PC-3 (cell line): Measurements from ENCODE around the gene ENDOG. TPM values are rescaled to one million over a fixed set of nuclear protein-coding genes. Genes with fewer than 3 reads are reported as not detected.

Source experiments
- ATAC-seq: fragments of 200-7000 bp; cut with Tn5 transposase; 2 replicates; pipeline ENCODE4 v1.9.1; 2020; ENCODE audit warnings: mild to moderate bottlenecking, moderate library complexity
- Bru-seq: library from RNA; stranded (reverse); fragments of 400-500 nt; gene quantifications from one replicate; lab custom pipeline; 2021; lab: Mats Ljungman, UMichigan
- BruChase-seq, 2 experiments: library from RNA; stranded (reverse); fragments of 400-500 nt; gene quantifications; one replicate each; lab custom pipeline; 2021; lab: Mats Ljungman, UMichigan
- BruUV-seq: library from RNA; stranded (reverse); fragments of 400-500 nt; replicated peaks from 2 replicates; lab custom pipeline; 2021; lab: Mats Ljungman, UMichigan
- CTCF ChIA-PET: fragments of 300-600 bp; sonication (Branson Sonifier 250); formaldehyde crosslinking; loops from one replicate; lab custom pipeline; 2022; ENCODE audit warnings: antibody characterized with exemption; lab: Charles Lee
- POLR2A ChIA-PET: fragments of 300-600 bp; sonication (Branson Sonifier 250); formaldehyde crosslinking; loops from one replicate; lab custom pipeline; 2022; ENCODE audit warnings: antibody characterized with exemption; ENCODE audit not compliant: unreplicated experiment; lab: Charles Lee
- DNase-seq: peaks from one replicate; pipeline ENCODE4 v3.0.0-alpha.2; 2015
- H2AFZ ChIP-seq: fragments of 300-600 bp; sonication (generic); 2 replicates; pipeline ENCODE4 v1.6.0; 2016; ENCODE audit warnings: antibody characterized with exemption, low read length
- H3F3A ChIP-seq: fragments of 300-600 bp; sonication (generic); one replicate; pipeline ENCODE4 v1.6.0; 2017; ENCODE audit warnings: antibody characterized with exemption, low read length, control low read depth, mild to moderate bottlenecking; ENCODE audit not compliant: unreplicated experiment
- H3K27ac ChIP-seq: fragments of 300-600 bp; sonication (generic); 2 replicates; pipeline ENCODE4 v1.5.1; 2016; ENCODE audit warnings: mild to moderate bottlenecking, low read length
- H3K27me3 ChIP-seq: fragments of 300-600 bp; sonication (generic); 2 replicates; pipeline ENCODE4 v1.6.1; 2016; ENCODE audit warnings: low read length, mixed read lengths
- H3K36me3 ChIP-seq: fragments of 300-600 bp; sonication (generic); 2 replicates; pipeline ENCODE4 v1.6.1; 2016; ENCODE audit warnings: low read depth, mixed run types, low read length, mixed read lengths
- H3K4me1 ChIP-seq: fragments of 300-600 bp; sonication (generic); 2 replicates; pipeline ENCODE4 v1.5.1; 2016; ENCODE audit warnings: low read length; ENCODE audit not compliant: insufficient read depth
- H3K4me2 ChIP-seq: fragments of 300-600 bp; sonication (generic); 2 replicates; pipeline ENCODE4 v1.6.0; 2016; ENCODE audit warnings: low read length
- H3K4me3 ChIP-seq: fragments of 300-600 bp; sonication (generic); 2 replicates; pipeline ENCODE4 v1.5.1; 2016; ENCODE audit warnings: mild to moderate bottlenecking, low read length, mixed read lengths
- H3K79me2 ChIP-seq: fragments of 300-600 bp; sonication (generic); 2 replicates; pipeline ENCODE4 v1.6.1; 2017; ENCODE audit warnings: low read length, mixed read lengths
- H3K9ac ChIP-seq: fragments of 300-600 bp; sonication (generic); 2 replicates; pipeline ENCODE4 v1.6.0; 2016; ENCODE audit warnings: mild to moderate bottlenecking, low read length
- H3K9me2 ChIP-seq: fragments of 300-600 bp; sonication (generic); replicated peaks from 2 replicates; pipeline ENCODE4 v1.6.1; 2016; ENCODE audit warnings: mixed run types, low read length, mixed read lengths
- H3K9me3 ChIP-seq: fragments of 300-600 bp; sonication (generic); 2 replicates; pipeline ENCODE4 v1.6.1; 2016; ENCODE audit warnings: low read length, mixed read lengths
- H4K20me1 ChIP-seq: fragments of 300-600 bp; sonication (generic); 2 replicates; pipeline ENCODE4 v1.6.1; 2016; ENCODE audit warnings: low read length, mixed read lengths
- EZH2 ChIP-seq: fragments of 300-600 bp; sonication (generic); IDR thresholded peaks from one replicate; pipeline ENCODE4 v1.6.1; 2017; ENCODE audit warnings: antibody characterized with exemption, mild to moderate bottlenecking, low read length; ENCODE audit not compliant: unreplicated experiment
- EZH2phosphoT487 ChIP-seq: fragments of 300-600 bp; sonication (generic); IDR thresholded peaks from 2 replicates; pipeline ENCODE4 v1.6.1; 2018; ENCODE audit warnings: mild to moderate bottlenecking, antibody characterized with exemption, low read length, borderline replicate concordance
- intact Hi-C: fragments of 100-400 bp; cut with micrococcal nuclease; formaldehyde crosslinking; loops from 2 replicates; pipeline ENCODE4 v1.9.0; 2023
- long read RNA-seq: library from polyadenylated mRNA; unstranded; transcript quantifications from one replicate; pipeline ENCODE4 v2.0.0, GENCODE V29; 2021; ENCODE audit not compliant: unreplicated experiment
- total RNA-seq: library from RNA; depleted of rRNA; stranded (reverse); fragments of >200 nt; gene quantifications from 2 replicates; pipeline ENCODE4 v1.2.3, GENCODE V29; 2014; rRNA removed
- TF ChIP-seq, protein P1 (sequence below): fragments of 300-600 bp; sonication (generic); conservative IDR thresholded peaks from 2 replicates; pipeline ENCODE4 v1.5.1; 2017; ENCODE audit warnings: antibody characterized with exemption, low read depth, mild to moderate bottlenecking, low read length

Gene ENDOG
- total RNA-seq: 37.0 and 51.5 TPM in 2 replicates
- percentile 42 among the genes with signal in this experiment for Bru-seq, nascent RNA
- BruChase-seq, experiment 1, labeled RNA remaining after a 6-hour chase: percentile 51 among the genes with signal in this experiment
- BruChase-seq, experiment 2, labeled RNA remaining after a 2-hour chase: percentile 38 among the genes with signal in this experiment
- long read RNA-seq, transcript ENDOG-201 (3 exons, 1,172 nt): major isoform, 16 of 16 reads
- long read RNA-seq, partial matches to known transcripts: 0 of 16 reads
- long read RNA-seq, other reads (novel, unspliced or antisense): 0 of 16 reads

DNA sequence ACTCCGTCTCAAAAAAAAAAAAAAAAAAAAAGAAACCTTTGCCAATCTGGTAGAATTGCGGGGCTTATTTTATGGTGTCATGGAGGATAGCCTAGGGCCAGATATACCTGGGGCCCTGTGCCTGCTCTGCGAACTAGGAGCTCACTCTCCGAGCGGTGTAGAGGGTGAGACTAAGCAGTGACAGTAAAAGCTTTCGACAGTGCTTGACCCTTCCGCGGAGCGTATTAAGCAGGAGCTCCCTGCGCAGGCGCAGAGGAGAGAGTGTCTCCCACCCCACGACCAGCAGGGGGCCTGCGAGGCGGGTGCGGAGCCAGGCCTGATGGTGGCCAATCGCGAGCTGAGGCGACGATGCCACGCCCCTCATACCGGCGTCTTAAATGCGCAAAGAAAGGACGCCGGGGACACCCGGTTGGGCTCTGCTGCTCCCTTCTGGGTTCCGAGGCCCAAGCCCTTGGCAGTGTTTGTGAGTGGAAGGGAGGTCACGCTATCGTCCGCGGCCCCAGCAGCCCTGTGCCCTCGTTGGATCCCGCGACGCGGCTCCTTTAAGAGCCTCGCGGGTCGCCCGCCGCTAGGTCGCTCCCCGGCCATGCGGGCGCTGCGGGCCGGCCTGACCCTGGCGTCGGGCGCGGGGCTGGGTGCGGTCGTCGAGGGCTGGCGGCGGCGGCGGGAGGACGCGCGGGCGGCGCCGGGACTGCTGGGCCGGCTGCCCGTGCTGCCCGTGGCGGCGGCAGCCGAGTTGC lies at the start of gene ENDOG:
ENDOG (plus strand) TSS at position 402 of the 740 bp plus-strand sequence; CDS start at position 587, 185 bp downstream.
- no peak for TF ChIP-seq EZH2phosphoT487
- no peak for TF ChIP-seq EZH2
- TF ChIP-seq, protein P1, sequence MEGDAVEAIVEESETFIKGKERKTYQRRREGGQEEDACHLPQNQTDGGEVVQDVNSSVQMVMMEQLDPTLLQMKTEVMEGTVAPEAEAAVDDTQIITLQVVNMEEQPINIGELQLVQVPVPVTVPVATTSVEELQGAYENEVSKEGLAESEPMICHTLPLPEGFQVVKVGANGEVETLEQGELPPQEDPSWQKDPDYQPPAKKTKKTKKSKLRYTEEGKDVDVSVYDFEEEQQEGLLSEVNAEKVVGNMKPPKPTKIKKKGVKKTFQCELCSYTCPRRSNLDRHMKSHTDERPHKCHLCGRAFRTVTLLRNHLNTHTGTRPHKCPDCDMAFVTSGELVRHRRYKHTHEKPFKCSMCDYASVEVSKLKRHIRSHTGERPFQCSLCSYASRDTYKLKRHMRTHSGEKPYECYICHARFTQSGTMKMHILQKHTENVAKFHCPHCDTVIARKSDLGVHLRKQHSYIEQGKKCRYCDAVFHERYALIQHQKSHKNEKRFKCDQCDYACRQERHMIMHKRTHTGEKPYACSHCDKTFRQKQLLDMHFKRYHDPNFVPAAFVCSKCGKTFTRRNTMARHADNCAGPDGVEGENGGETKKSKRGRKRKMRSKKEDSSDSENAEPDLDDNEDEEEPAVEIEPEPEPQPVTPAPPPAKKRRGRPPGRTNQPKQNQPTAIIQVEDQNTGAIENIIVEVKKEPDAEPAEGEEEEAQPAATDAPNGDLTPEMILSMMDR: peak; percentile 75
- intact Hi-C loops: no loop called here
- DNase-seq (peak; percentile 96), ATAC-seq (peak; percentile 77)
- Histone ChIP-seq H3K4me2 (peak within 1 kb of the TSS; percentile 93), H3K4me1 (peaks cover 4% of the 10 kb centered on the region; the same call in 1 of the 2 replicates), H3K27ac (no peak within 1 kb of the TSS), H3K9me2 (no peaks in the 10 kb centered on the region), H3F3A (no peaks in the 10 kb centered on the region), H3K36me3 (peaks cover 9% of the 10 kb centered on the region; the same call in 1 of the 2 replicates), H3K9me3 (no peaks in the 10 kb centered on the region), H4K20me1 (no peaks in the 10 kb centered on the region), H3K9ac (peak within 1 kb of the TSS; percentile 51), H3K27me3 (no peaks in the 10 kb centered on the region), H2AFZ (peak within 1 kb of the TSS; percentile 86), H3K4me3 (peak within 1 kb of the TSS; percentile 77), H3K79me2 (0 out of 2 replicates have a peak, but pooled peaks cover 11% of the 10 kb centered on the region)
- CTCF ChIA-PET: interaction anchor here (0.5 to 1.2 kb wide), 10 partner anchors 12 to 210 kb away, joined by 3 to 8 read pairs (median 3); partner anchors contain the start of genes SH3GLB2 and SPOUT1
- POLR2A ChIA-PET: interaction anchor here (0.6 to 1.1 kb wide), 3 partner anchors 94 to 322 kb away, joined by 3 to 5 read pairs (median 3); no protein-coding TSS in a partner anchor
- no TSS peak for BruUV-seq

DNA sequence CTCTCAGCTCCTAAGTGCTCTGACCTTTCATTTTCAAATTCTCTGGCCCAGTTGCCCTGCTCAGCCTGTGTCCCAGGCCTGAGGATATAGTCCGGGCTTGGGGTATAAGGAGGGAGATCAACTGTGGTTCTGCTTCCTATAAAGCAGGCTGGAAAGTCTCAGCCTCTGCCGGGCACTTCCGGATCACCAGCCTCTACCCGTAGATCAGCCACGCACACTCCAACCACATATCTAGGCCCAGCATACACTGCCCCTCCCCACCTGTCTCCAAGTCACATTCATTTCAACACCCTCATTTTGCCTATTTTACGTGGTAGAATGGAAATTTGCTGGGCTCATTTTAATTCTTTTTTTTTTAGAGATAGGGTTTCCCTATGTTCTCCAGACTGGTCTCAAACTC lies 49.7 kb upstream of the ENDOG start:
- no TSS peak for BruUV-seq
- CTCF ChIA-PET: no interaction called here

More for the DNA sequence above, 49.7 kb upstream of the ENDOG start:
- Histone ChIP-seq H3K9ac (no peak overlapping the region), H2AFZ (no peak overlapping the region), H3K4me1 (peaks cover 5% of the 10 kb centered on the region; the same call in 1 of the 2 replicates), H3K9me2 (no peaks in the 10 kb centered on the region), H3K9me3 (no peaks in the 10 kb centered on the region), H3F3A (no peaks in the 10 kb centered on the region), H3K36me3 (no peaks in the 10 kb centered on the region), H3K27me3 (no peaks in the 10 kb centered on the region), H3K4me2 (no peak overlapping the region), H4K20me1 (no peaks in the 10 kb centered on the region), H3K27ac (no peak overlapping the region), H3K4me3 (no peak overlapping the region), H3K79me2 (peaks cover 13% of the 10 kb centered on the region)
- POLR2A ChIA-PET: no interaction called here
- DNase-seq (no peak), ATAC-seq (no peak)
- intact Hi-C loops: no loop called here
- TF ChIP-seq EZH2 (no peak), EZH2phosphoT487 (no peak)
- TF ChIP-seq, protein P1: no peak
